Activated CD4-positive, alpha-beta T cell treated with anti-CD3 and anti-CD28 coated beads, Interleukin-2, amount 10 ng/mL, durations not matched to agents 24 days and 14 days (primary cell): Measurements from ENCODE around the gene B3GALT2. TPM values are rescaled to one million over a fixed set of nuclear protein-coding genes. Genes with fewer than 3 reads are reported as not detected.
A peak's percentile ranks its signal among the peaks of the same experiment; 100 is the strongest.
"Not testable (repeated sequence)": the region's sequence is repeated elsewhere in the genome, so short reads cannot be mapped to it uniquely, and the experiment has no call there.

Experiments
- DNase-seq: peaks from one replicate; pipeline ENCODE4 v3.0.0; 2022
- H3K27ac Mint-ChIP-seq: one replicate; pipeline ENCODE4 v1.8.0; 2022; ENCODE audit warnings: mild to moderate bottlenecking, mixed read lengths
- H3K27me3 Mint-ChIP-seq: one replicate; pipeline ENCODE4 v1.8.0; 2022; ENCODE audit warnings: mixed read lengths
- H3K36me3 Mint-ChIP-seq: one replicate; pipeline ENCODE4 v1.8.0; 2022; ENCODE audit warnings: low read depth, mild to moderate bottlenecking, mixed read lengths
- H3K4me1 Mint-ChIP-seq: one replicate; pipeline ENCODE4 v1.8.0; 2021; ENCODE audit warnings: mixed read lengths
- H3K4me3 Mint-ChIP-seq: one replicate; pipeline ENCODE4 v1.8.0; 2022; ENCODE audit warnings: mild to moderate bottlenecking, moderate library complexity, mixed read lengths
- H3K9me3 Mint-ChIP-seq: one replicate; pipeline ENCODE4 v1.8.0; 2021; ENCODE audit warnings: mixed read lengths
- intact Hi-C: fragments of 100-400 bp; cut with micrococcal nuclease; formaldehyde crosslinking; loops from one replicate; pipeline ENCODE4 v1.15.1; 2023
- total RNA-seq: library from RNA; stranded (reverse); gene quantifications from 2 replicates; pipeline ENCODE4 v1.2.3, GENCODE V29; 2022

Gene B3GALT2, protein sequence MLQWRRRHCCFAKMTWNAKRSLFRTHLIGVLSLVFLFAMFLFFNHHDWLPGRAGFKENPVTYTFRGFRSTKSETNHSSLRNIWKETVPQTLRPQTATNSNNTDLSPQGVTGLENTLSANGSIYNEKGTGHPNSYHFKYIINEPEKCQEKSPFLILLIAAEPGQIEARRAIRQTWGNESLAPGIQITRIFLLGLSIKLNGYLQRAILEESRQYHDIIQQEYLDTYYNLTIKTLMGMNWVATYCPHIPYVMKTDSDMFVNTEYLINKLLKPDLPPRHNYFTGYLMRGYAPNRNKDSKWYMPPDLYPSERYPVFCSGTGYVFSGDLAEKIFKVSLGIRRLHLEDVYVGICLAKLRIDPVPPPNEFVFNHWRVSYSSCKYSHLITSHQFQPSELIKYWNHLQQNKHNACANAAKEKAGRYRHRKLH
- total RNA-seq = 0.05 and 0.09 TPM in 2 replicates

DNA sequence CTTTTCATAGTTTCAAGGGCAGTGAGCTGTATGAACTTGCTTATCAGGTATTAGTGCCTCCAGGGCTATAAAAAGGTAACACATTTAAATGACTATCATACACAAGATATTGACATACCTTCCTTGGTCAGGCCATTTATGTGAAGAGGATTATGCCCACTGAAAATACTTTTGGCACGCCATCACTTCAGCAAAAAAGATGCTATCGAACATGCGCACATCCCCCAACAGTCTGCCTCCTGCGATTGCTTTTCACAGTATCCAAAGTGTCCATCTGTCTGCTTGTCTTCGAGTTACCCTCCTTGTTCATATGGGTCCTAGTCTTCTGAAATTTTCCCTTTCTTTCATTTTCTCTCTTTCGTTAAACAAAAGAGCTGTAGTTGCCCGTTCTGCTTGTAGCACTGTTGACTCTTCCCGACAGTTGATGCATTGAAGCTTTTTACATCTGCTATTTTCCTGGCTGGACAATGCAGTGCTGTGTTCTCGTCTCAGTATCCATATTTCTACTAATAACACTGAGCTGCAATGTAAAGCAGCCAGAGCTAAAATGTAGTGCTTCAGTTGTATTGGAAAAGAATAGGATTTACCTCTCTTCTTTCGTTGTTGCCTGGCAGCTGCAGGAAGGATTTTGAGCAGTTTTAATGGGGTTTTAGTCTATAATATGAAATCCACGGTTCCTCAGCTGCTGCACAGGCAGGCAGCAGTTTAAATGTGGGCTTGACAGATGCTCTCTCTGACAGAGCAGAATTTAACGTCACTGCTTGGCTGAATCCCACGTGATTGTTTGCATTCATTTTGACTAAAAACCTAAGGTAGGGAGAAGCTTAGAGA, at the start of gene B3GALT2:
TSS of gene B3GALT2 (minus strand) at position 713 of the 831 bp plus-strand sequence. CDS start 5,051 bp downstream, outside the sequence.
- peak; percentile 68 for DNase-seq
- Mint-ChIP-seq H3K4me3 (peak within 1 kb of the TSS; percentile 69), H3K9me3 (no peaks in the 10 kb centered on the region), H3K27me3 (no peaks in the 10 kb centered on the region), H3K27ac (no peak within 1 kb of the TSS), H3K4me1 (peaks cover 29% of the 10 kb centered on the region), H3K36me3 (peaks cover 3% of the 10 kb centered on the region)
- intact Hi-C loops = loop anchor here (10.0 kb wide), 2 partner anchors 159 to 909 kb away; no protein-coding TSS in a partner anchor

DNA sequence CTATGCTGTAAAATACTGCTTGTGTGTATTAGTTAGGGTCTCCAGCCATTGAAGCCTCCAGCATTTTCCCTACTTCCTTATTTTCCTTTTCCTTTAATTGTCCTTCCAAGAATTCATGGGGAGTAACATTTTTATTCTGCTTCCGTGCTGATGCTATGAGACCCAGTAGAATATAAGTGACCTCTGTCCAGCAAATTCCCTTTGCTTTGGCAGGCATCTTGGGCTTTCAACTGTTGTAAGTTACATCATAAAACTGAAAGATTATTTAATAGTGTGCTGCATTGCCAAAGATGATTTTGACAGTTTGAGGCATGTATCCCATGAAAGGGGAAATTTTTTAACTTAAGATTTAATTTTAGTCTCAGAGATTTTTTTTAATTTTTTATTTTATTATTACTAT, 48.1 kb upstream of the B3GALT2 start:
- Mint-ChIP-seq H3K36me3 (peaks cover 39% of the 10 kb centered on the region), H3K27ac (no peak overlapping the region), H3K4me1 (no peaks in the 10 kb centered on the region), H3K9me3 (peaks cover 7% of the 10 kb centered on the region), H3K4me3 (no peak overlapping the region), H3K27me3 (no peaks in the 10 kb centered on the region)
- intact Hi-C loops = no loop called here
- no peak for DNase-seq

DNA sequence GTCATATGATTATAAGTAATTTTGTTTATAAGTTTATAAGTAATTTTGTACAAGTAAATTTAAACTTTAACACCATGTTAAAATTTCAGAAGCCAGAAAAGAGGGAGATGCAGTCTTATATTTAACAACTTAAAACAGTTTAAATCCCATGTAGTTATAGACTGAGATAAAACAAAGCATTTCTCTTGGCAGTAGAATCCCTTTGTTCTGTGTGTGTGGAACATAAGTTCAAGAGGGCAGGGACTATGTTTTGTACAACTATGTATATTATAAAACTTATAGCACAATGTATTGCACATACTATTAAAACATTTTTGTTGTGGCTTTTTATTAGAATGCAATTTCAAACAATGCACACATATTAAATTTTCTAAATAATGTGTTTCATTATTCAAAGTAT, 44.7 kb upstream of the B3GALT2 start:
- H3K9me3 Mint-ChIP-seq, H3K4me3 Mint-ChIP-seq, intact Hi-C loops, H3K27ac Mint-ChIP-seq, DNase-seq, H3K27me3 Mint-ChIP-seq, H3K4me1 Mint-ChIP-seq: not testable (repeated sequence)
- peaks cover 28% of the 10 kb centered on the region for H3K36me3 Mint-ChIP-seq

DNA sequence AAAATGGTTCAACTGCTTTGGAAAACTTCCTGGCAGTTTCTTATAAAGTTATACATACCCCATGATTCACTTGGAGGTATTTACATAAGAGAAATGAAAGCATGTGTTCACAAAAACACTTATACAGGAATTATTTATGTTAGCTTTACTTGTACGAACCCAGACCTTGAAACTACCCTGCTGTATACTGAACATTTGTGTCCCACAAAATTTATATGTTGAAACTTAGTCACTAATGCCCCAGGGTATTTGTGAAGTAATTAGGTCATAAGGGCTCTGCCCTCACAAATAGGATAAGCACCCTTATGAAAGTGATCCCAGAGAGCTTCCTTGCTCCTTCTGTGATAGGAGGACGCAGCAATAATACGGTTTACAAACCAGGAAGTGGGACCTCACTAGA, 42.7 kb upstream of the B3GALT2 start:
- H3K9me3 Mint-ChIP-seq = peaks cover 12% of the 10 kb centered on the region
- intact Hi-C loops = no loop called here
- peaks cover 7% of the 10 kb centered on the region for H3K4me1 Mint-ChIP-seq
- no peak overlapping the region for H3K4me3 Mint-ChIP-seq
- H3K36me3 Mint-ChIP-seq = peaks cover 34% of the 10 kb centered on the region
- no peak for DNase-seq
- H3K27me3 Mint-ChIP-seq = no peaks in the 10 kb centered on the region
- H3K27ac Mint-ChIP-seq = no peak overlapping the region

GRCh38 chr1:193222056-193222615, 35.7 kb upstream of the B3GALT2 start:
- H3K4me1 Mint-ChIP-seq = peaks cover 9% of the 10 kb centered on the region
- H3K27me3 Mint-ChIP-seq = no peaks in the 10 kb centered on the region
- no peak overlapping the region for H3K27ac Mint-ChIP-seq
- intact Hi-C loops = no loop called here
- H3K4me3 Mint-ChIP-seq = no peak overlapping the region
- DNase-seq = no peak
- H3K36me3 Mint-ChIP-seq = peaks cover 52% of the 10 kb centered on the region
- peaks cover 13% of the 10 kb centered on the region for H3K9me3 Mint-ChIP-seq

DNA sequence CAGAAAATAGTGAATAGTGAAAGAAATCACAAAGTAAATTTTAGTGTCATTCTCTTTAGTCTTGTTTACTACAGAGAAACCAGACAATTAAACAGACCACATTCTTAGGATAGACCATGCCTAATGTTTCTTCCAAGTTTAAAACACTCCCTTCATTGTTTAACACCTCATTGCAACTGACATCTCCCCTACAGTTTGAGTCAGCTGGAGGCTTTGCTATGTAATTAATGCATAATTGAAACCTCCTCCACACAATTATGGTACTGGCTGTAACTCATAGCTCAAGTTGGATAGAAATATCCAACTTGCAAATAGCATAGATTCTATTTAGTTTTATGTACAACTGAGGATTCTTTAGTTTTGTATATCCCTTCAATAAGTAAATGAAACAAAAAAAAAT, 35.2 kb upstream of the B3GALT2 start:
- Mint-ChIP-seq H3K4me3 (no peak overlapping the region), H3K27ac (no peak overlapping the region)

GRCh38 chr1:193219391-193219790, 33.0 kb upstream of the B3GALT2 start:
- no peak overlapping the region for H3K4me3 Mint-ChIP-seq
- DNase-seq = no peak
- peaks cover 2% of the 10 kb centered on the region for H3K4me1 Mint-ChIP-seq
- intact Hi-C loops = no loop called here
- peaks cover 52% of the 10 kb centered on the region for H3K36me3 Mint-ChIP-seq
- H3K27ac Mint-ChIP-seq = no peak overlapping the region
- peaks cover 8% of the 10 kb centered on the region for H3K9me3 Mint-ChIP-seq
- no peaks in the 10 kb centered on the region for H3K27me3 Mint-ChIP-seq

More for the DNA sequence above, 35.2 kb upstream of the B3GALT2 start:
- H3K9me3 Mint-ChIP-seq = peaks cover 13% of the 10 kb centered on the region
- DNase-seq = no peak
- H3K27me3 Mint-ChIP-seq = no peaks in the 10 kb centered on the region
- intact Hi-C loops = no loop called here
- H3K4me1 Mint-ChIP-seq = peaks cover 9% of the 10 kb centered on the region
- H3K36me3 Mint-ChIP-seq = peaks cover 53% of the 10 kb centered on the region

DNA sequence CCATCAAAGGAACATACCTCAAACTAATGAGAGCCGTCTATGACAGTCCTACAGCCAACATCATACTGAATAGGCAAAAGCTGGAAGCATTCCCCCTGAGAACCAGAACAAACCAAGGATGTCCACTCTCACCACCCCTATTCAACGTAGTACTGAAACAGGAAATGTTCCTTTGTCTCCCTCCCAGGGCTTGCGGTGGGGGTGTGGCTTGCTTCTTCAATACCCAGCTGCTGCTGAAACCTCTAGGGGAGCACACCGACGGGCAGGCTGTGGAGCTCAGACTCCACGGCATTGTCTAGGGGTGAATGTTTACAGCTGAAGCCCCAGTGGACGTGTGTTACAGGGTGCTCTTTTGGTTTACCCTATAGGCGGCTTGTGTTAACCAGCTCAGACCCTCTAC, 30.5 kb upstream of the B3GALT2 start:
- Mint-ChIP-seq H3K36me3 (peaks cover 64% of the 10 kb centered on the region), H3K27ac (no peak overlapping the region), H3K4me1 (no peaks in the 10 kb centered on the region), H3K4me3 (no peak overlapping the region), H3K27me3 (no peaks in the 10 kb centered on the region), H3K9me3 (peaks cover 13% of the 10 kb centered on the region)
- no peak for DNase-seq
- intact Hi-C loops = no loop called here

GRCh38 chr1:193213998-193214397, 27.6 kb upstream of the B3GALT2 start:
- intact Hi-C loops = no loop called here
- peaks cover 13% of the 10 kb centered on the region for H3K4me1 Mint-ChIP-seq
- no peaks in the 10 kb centered on the region for H3K27me3 Mint-ChIP-seq
- no peak overlapping the region for H3K27ac Mint-ChIP-seq
- peaks cover 74% of the 10 kb centered on the region for H3K36me3 Mint-ChIP-seq
- DNase-seq = no peak
- peaks cover 18% of the 10 kb centered on the region for H3K9me3 Mint-ChIP-seq
- no peak overlapping the region for H3K4me3 Mint-ChIP-seq

DNA sequence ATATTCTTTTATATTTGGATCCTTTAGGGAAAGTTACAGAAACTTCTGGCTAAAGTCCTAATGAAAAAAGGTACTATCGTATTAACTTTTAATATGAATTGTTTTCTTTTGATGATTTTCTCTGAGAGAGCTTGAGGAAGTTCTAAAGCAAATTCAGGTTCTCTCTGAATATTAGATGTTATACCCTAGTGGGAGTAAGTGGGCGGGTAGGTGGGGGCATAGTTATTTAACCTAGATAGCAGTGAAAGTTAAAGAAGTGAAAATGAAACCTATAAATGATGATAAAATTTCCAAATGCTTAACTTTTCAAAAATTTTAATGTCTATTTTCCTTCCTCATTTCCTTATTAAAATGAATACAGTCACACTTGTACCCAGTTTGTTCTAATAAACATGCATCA, 26.2 kb upstream of the B3GALT2 start:
- no peak for DNase-seq
- intact Hi-C loops = no loop called here
- Mint-ChIP-seq H3K9me3 (peaks cover 18% of the 10 kb centered on the region), H3K27me3 (no peaks in the 10 kb centered on the region), H3K36me3 (peaks cover 73% of the 10 kb centered on the region), H3K4me1 (peaks cover 16% of the 10 kb centered on the region), H3K27ac (no peak overlapping the region), H3K4me3 (no peak overlapping the region)

GRCh38 chr1:193211539-193211938, 25.1 kb upstream of the B3GALT2 start:
- Mint-ChIP-seq H3K27ac (no peak overlapping the region), H3K4me1 (peaks cover 16% of the 10 kb centered on the region), H3K36me3 (peaks cover 74% of the 10 kb centered on the region), H3K9me3 (peaks cover 18% of the 10 kb centered on the region), H3K4me3 (no peak overlapping the region), H3K27me3 (no peaks in the 10 kb centered on the region)
- no peak for DNase-seq
- intact Hi-C loops = no loop called here

GRCh38 chr1:193210996-193211395, 24.6 kb upstream of the B3GALT2 start:
- Mint-ChIP-seq H3K27ac (peak overlapping the region; percentile 57), H3K36me3 (peaks cover 74% of the 10 kb centered on the region), H3K4me3 (no peak overlapping the region), H3K27me3 (no peaks in the 10 kb centered on the region), H3K9me3 (peaks cover 20% of the 10 kb centered on the region), H3K4me1 (peaks cover 16% of the 10 kb centered on the region)
- intact Hi-C loops = no loop called here
- DNase-seq = no peak

DNA sequence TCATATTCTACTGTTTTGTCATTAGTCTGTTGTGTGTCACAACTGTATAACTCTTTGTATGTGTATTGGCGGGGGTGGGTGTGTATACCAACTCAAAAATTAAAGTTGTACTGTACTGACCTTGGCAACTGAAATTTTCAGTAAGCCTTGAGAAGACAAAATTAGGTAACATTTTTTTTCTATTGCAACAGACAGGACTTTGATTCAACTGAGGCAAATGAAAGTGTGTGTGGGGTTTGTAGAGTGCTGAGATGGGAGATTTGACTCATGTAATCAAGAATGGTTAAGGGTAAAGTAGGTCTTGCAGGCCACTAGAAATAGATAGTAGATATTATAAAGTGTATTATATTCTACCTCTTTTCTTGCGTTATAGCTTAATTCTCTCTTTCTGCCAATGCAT, 14.6 kb upstream of the B3GALT2 start:
- peaks cover 31% of the 10 kb centered on the region for H3K36me3 Mint-ChIP-seq
- no peaks in the 10 kb centered on the region for H3K27me3 Mint-ChIP-seq
- peaks cover 10% of the 10 kb centered on the region for H3K9me3 Mint-ChIP-seq
- peaks cover 8% of the 10 kb centered on the region for H3K4me1 Mint-ChIP-seq
- no peak overlapping the region for H3K4me3 Mint-ChIP-seq
- no peak overlapping the region for H3K27ac Mint-ChIP-seq
- intact Hi-C loops = no loop called here
- no peak for DNase-seq

- intact Hi-C loops = no loop called here
- Mint-ChIP-seq H3K27ac (no peak overlapping the region), H3K36me3 (peaks cover 28% of the 10 kb centered on the region), H3K4me1 (peaks cover 16% of the 10 kb centered on the region), H3K4me3 (no peak overlapping the region), H3K27me3 (no peaks in the 10 kb centered on the region), H3K9me3 (peaks cover 3% of the 10 kb centered on the region)
- no peak for DNase-seq
Measured at GRCh38 chr1:193199940-193200339, 13.5 kb upstream of the B3GALT2 start.
